Ishikawa (cell line): ENCODE data around the gene CATSPER3.

Source experiments
- CEBPB ChIP-seq: IDR thresholded peaks from 2 replicates; pipeline ENCODE4 v1.6.1; 2012
- CREB1 ChIP-seq: IDR thresholded peaks from 2 replicates; pipeline ENCODE4 v1.6.1; 2012; ENCODE audit warnings: low read depth
- EGR1 ChIP-seq: IDR thresholded peaks from 2 replicates; pipeline ENCODE4 v1.6.1; 2012
- EP300 ChIP-seq: IDR thresholded peaks from 2 replicates; pipeline ENCODE4 v1.6.1; 2012; ENCODE audit warnings: borderline replicate concordance
- FOXM1 ChIP-seq: IDR thresholded peaks from 2 replicates; pipeline ENCODE4 v1.6.1; 2012; ENCODE audit warnings: low read depth, borderline replicate concordance
- MAX ChIP-seq: IDR thresholded peaks from 2 replicates; pipeline ENCODE4 v1.6.1; 2012
- NFIC ChIP-seq: IDR thresholded peaks from 2 replicates; pipeline ENCODE4 v1.6.1; 2012
- RAD21 ChIP-seq: IDR thresholded peaks from 2 replicates; pipeline ENCODE4 v1.6.1; 2012; ENCODE audit warnings: low read depth
- REST ChIP-seq: IDR thresholded peaks from 2 replicates; pipeline ENCODE4 v1.6.1; 2012; ENCODE audit warnings: low read depth, mild to moderate bottlenecking
- TAF1 ChIP-seq: IDR thresholded peaks from 2 replicates; pipeline ENCODE4 v1.6.1; 2012; ENCODE audit warnings: low read depth, mild to moderate bottlenecking
- TCF12 ChIP-seq: IDR thresholded peaks from 2 replicates; pipeline ENCODE4 v1.6.1; 2012; ENCODE audit warnings: low read depth
- TEAD4 ChIP-seq: IDR thresholded peaks from 2 replicates; pipeline ENCODE4 v1.6.1; 2012
- USF1 ChIP-seq: IDR thresholded peaks from 2 replicates; pipeline ENCODE4 v1.6.1; 2012
- YY1 ChIP-seq: IDR thresholded peaks from 2 replicates; pipeline ENCODE4 v1.6.1; 2012; ENCODE audit warnings: low read depth
- ZBTB7A ChIP-seq: IDR thresholded peaks from 2 replicates; pipeline ENCODE4 v1.6.1; 2012; ENCODE audit warnings: low read depth

Gene CATSPER3

GRCh38 chr5:135034963-135035677 is 67.4 kb downstream of the CATSPER3 start:
- TF ChIP-seq RAD21 = no peak
- TF ChIP-seq USF1 = no peak
- TF ChIP-seq MAX = no peak
- no peak for TF ChIP-seq TAF1
- TF ChIP-seq NFIC = no peak
- TF ChIP-seq CEBPB = no peak
- no peak for TF ChIP-seq REST
- TF ChIP-seq FOXM1 = no peak
- TF ChIP-seq EGR1 = no peak
- no peak for TF ChIP-seq YY1
- TF ChIP-seq ZBTB7A = no peak
- no peak for TF ChIP-seq TCF12
- no peak for TF ChIP-seq EP300
- no peak for TF ChIP-seq CREB1

- TF ChIP-seq CREB1 (no peak), TEAD4 (no peak), RAD21 (no peak), FOXM1 (no peak), EGR1 (no peak), YY1 (no peak), CEBPB (no peak), REST (no peak), EP300 (no peak), USF1 (no peak), TAF1 (no peak), NFIC (no peak), TCF12 (no peak)
Observed at GRCh38 chr5:135035678-135036030, 67.9 kb downstream of the CATSPER3 start.

GRCh38 chr5:135036405-135036804 is 68.7 kb downstream of the CATSPER3 start:
- no peak for TF ChIP-seq YY1
- no peak for TF ChIP-seq CEBPB
- no peak for TF ChIP-seq TCF12
- no peak for TF ChIP-seq REST
- no peak for TF ChIP-seq MAX
- no peak for TF ChIP-seq TAF1
- TF ChIP-seq EP300 = no peak
- no peak for TF ChIP-seq USF1
- TF ChIP-seq RAD21 = no peak
- TF ChIP-seq TEAD4 = no peak

- TF ChIP-seq TAF1 (no peak), USF1 (no peak), ZBTB7A (no peak), REST (no peak), FOXM1 (no peak), TCF12 (no peak), YY1 (no peak), NFIC (no peak), CREB1 (no peak), EP300 (no peak)
Observed at GRCh38 chr5:135037519-135038204, 70.0 kb downstream of the CATSPER3 start.
